WTC11 (cell line): ENCODE measurements around the gene COG5. TPM values are rescaled to one million over a fixed set of nuclear protein-coding genes. Genes with fewer than 3 reads are reported as not detected.

ENCODE experiments used
- ATAC-seq: fragments of 200-7000 bp; cut with Tn5 transposase; 2 replicates; pipeline ENCODE4 v1.10.0; 2021; ENCODE audit warnings: mild to moderate bottlenecking, moderate library complexity
- CTCF ChIA-PET: fragments of 300-600 bp; sonication (Branson Sonifier 250); formaldehyde crosslinking; loops from one replicate; lab custom pipeline; 2021; ENCODE audit warnings: antibody characterized with exemption; lab: Charles Lee
- POLR2A ChIA-PET: fragments of 350-600 bp; sonication (Branson Sonifier 250); formaldehyde crosslinking; loops from one replicate; lab custom pipeline; 2021; ENCODE audit warnings: antibody characterized with exemption; lab: Charles Lee
- DNase-seq: peaks from one replicate; pipeline ENCODE4 v3.0.0; 2021; ENCODE audit warnings: low spot score
- H3K27ac Mint-ChIP-seq: 2 replicates; pipeline ENCODE4 v1.8.0; 2021; ENCODE audit warnings: mixed read lengths
- H3K27me3 Mint-ChIP-seq: 2 replicates; pipeline ENCODE4 v1.8.0; 2021; ENCODE audit warnings: low read depth, mild to moderate bottlenecking, moderate library complexity, mixed read lengths
- H3K36me3 Mint-ChIP-seq: 2 replicates; pipeline ENCODE4 v1.8.0; 2021; ENCODE audit warnings: mixed read lengths
- H3K4me1 Mint-ChIP-seq: 2 replicates; pipeline ENCODE4 v1.8.0; 2022; ENCODE audit warnings: mixed read lengths
- H3K4me3 Mint-ChIP-seq: 2 replicates; pipeline ENCODE4 v1.8.0; 2021; ENCODE audit warnings: mild to moderate bottlenecking, moderate library complexity, mixed read lengths
- H3K9me3 Mint-ChIP-seq: 2 replicates; pipeline ENCODE4 v1.8.0; 2021; ENCODE audit warnings: mixed read lengths
- ARID4B ChIP-seq: sonication (generic); formaldehyde crosslinking; IDR thresholded peaks from 2 replicates; pipeline ENCODE4 v1.8.0; 2023; ENCODE audit warnings: missing genetic modification reagents, mild to moderate bottlenecking, borderline replicate concordance
- CREB1 ChIP-seq: sonication (generic); formaldehyde crosslinking; IDR thresholded peaks from 2 replicates; pipeline ENCODE4 v1.8.0; 2023; ENCODE audit warnings: mild to moderate bottlenecking, missing genetic modification reagents
- E2F1 ChIP-seq: sonication (generic); formaldehyde crosslinking; IDR thresholded peaks from 2 replicates; pipeline ENCODE4 v1.8.0; 2022; ENCODE audit warnings: mild to moderate bottlenecking, missing genetic modification reagents
- ELF4 ChIP-seq: sonication (generic); formaldehyde crosslinking; IDR thresholded peaks from 2 replicates; pipeline ENCODE4 v1.8.1; 2022; ENCODE audit warnings: low read depth, mild to moderate bottlenecking, moderate library complexity, missing genetic modification reagents
- JUN ChIP-seq: sonication (generic); formaldehyde crosslinking; IDR thresholded peaks from 2 replicates; pipeline ENCODE4 v1.8.0; 2023; ENCODE audit warnings: mild to moderate bottlenecking, missing genetic modification reagents
- NFE2L1 ChIP-seq: sonication (generic); formaldehyde crosslinking; IDR thresholded peaks from 2 replicates; pipeline ENCODE4 v1.8.1; 2023; ENCODE audit warnings: missing genetic modification reagents
- PRDM15 ChIP-seq: sonication (generic); formaldehyde crosslinking; IDR thresholded peaks from 2 replicates; pipeline ENCODE4 v1.8.0; 2022; ENCODE audit warnings: missing genetic modification reagents
- PRRX2 ChIP-seq: fragments of 250-450 bp; sonication (Bioruptor Pico); IDR thresholded peaks from 2 replicates; pipeline ENCODE4 v1.8.0; 2021; ENCODE audit warnings: mild to moderate bottlenecking
- SMAD3 ChIP-seq: sonication (generic); formaldehyde crosslinking; IDR thresholded peaks from 2 replicates; pipeline ENCODE4 v1.8.0; 2022; ENCODE audit warnings: missing genetic modification reagents, mild to moderate bottlenecking, borderline replicate concordance
- SOX15 ChIP-seq: fragments of 250-450 bp; sonication (Bioruptor Pico); IDR thresholded peaks from 2 replicates; pipeline ENCODE4 v1.9.0; 2021; ENCODE audit warnings: mild to moderate bottlenecking
- SP1 ChIP-seq: sonication (generic); formaldehyde crosslinking; conservative IDR thresholded peaks from 2 replicates; pipeline ENCODE4 v1.8.1; 2022; ENCODE audit warnings: missing genetic modification reagents
- TEAD1 ChIP-seq: sonication (generic); formaldehyde crosslinking; IDR thresholded peaks from 2 replicates; pipeline ENCODE4 v1.8.0; 2022; ENCODE audit warnings: mild to moderate bottlenecking, missing genetic modification reagents
- TEAD4 ChIP-seq: sonication (generic); formaldehyde crosslinking; IDR thresholded peaks from 2 replicates; pipeline ENCODE4 v1.8.0; 2022; ENCODE audit warnings: mild to moderate bottlenecking, missing genetic modification reagents
- TP53 ChIP-seq: sonication (generic); formaldehyde crosslinking; IDR thresholded peaks from 2 replicates; pipeline ENCODE4 v1.8.1; 2023; ENCODE audit warnings: mild to moderate bottlenecking, missing genetic modification reagents
- USF2 ChIP-seq: sonication (generic); formaldehyde crosslinking; IDR thresholded peaks from 2 replicates; pipeline ENCODE4 v1.8.1; 2023; ENCODE audit warnings: mild to moderate bottlenecking, missing genetic modification reagents, moderate library complexity
- ZNF121 ChIP-seq: sonication (generic); formaldehyde crosslinking; IDR thresholded peaks from 2 replicates; pipeline ENCODE4 v1.8.0; 2023; ENCODE audit warnings: missing genetic modification reagents
- ZNF317 ChIP-seq: sonication (generic); formaldehyde crosslinking; IDR thresholded peaks from 2 replicates; pipeline ENCODE4 v1.8.1; 2023; ENCODE audit warnings: low read depth, mild to moderate bottlenecking, moderate library complexity, missing genetic modification reagents, borderline replicate concordance
- ZNF416 ChIP-seq: fragments of 250-450 bp; sonication (Bioruptor Pico); IDR thresholded peaks from 2 replicates; pipeline ENCODE4 v1.9.0; 2021; ENCODE audit warnings: mild to moderate bottlenecking, inconsistent platforms
- total RNA-seq: library from RNA; stranded (reverse); gene quantifications from 3 replicates; pipeline ENCODE4 v1.2.3, GENCODE V29; 2021

COG5 gene
- total RNA-seq, 1 experiment from 2014 or later, result 23.8 TPM

DNA sequence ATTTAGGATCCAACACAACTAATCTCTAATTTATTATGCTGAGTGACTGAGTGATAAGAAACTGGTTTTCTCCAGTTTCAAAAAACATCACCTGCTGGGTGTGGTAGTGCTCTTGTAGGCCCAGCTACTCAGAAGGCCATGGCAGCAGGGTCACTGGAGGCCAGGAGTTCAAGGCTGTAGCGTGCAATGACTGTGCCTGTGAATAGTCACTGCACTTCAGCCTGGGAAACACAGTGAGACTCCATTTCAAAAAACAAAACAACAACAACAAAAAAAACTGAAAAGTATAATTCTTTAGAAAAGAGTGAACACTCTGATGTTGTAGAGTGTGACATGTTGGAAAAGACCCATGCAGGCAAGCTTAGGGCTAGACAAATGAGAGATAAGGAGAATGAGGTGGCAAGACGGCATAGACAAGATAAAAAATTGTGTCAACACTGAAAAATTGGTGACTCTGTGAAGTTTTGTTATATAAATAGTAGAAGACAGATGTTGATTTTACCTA lies 243.9 kb downstream of the COG5 start:
- no peak for DNase-seq
- H3K36me3 Mint-ChIP-seq, result no peaks in the 10 kb centered on the region
- H3K4me3 Mint-ChIP-seq, result no peak overlapping the region
- ChIA-PET POLR2A (no interaction called here), CTCF (no interaction called here)
- ATAC-seq, result no peak
- H3K27ac Mint-ChIP-seq, result no peak overlapping the region
- H3K9me3 Mint-ChIP-seq, result no peaks in the 10 kb centered on the region
- H3K4me1 Mint-ChIP-seq, result peaks cover 5% of the 10 kb centered on the region; the same call in 1 of the 2 replicates
- no peaks in the 10 kb centered on the region for H3K27me3 Mint-ChIP-seq
- TF ChIP-seq TEAD4 (CRISPR knock-in tag) (no peak), E2F1 (CRISPR knock-in tag) (no peak), ARID4B (CRISPR knock-in tag) (no peak), ELF4 (CRISPR knock-in tag) (no peak), ZNF317 (CRISPR knock-in tag) (no peak), TEAD1 (CRISPR knock-in tag) (no peak), USF2 (CRISPR knock-in tag) (no peak)

DNA sequence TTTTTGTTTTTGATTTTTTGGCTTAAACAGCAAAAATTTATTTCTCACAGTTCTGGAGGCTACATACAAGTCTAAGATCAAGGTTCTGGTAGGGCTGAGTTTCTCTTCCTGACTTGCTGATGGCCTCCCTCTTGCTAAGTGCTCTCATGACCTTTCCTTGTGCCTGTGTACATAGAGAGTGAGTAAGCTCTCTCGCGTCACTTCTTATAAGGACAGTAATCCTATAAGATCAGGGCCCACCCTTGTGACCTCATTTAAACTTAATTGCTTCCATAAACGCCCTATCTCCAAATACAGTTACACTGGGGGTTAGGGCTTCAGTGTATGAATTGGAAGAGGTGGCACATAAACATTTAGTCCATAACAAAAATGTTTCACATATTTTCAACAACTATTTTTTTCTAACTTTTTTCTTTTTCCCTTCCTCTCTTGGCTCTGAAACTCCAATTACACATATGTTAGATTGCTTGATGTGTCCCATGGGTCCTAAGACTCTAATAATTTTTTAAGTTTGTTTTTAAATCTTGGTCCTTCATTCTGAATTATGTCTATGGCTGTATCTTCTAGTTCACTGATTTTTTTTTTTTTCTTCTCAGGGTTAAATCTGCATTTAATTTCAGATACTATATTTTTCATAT lies 245.1 kb downstream of the COG5 start:
- H3K27me3 Mint-ChIP-seq, result no peaks in the 10 kb centered on the region
- H3K4me1 Mint-ChIP-seq, result peaks cover 5% of the 10 kb centered on the region; the same call in 1 of the 2 replicates
- no peak overlapping the region for H3K4me3 Mint-ChIP-seq
- CTCF ChIA-PET, result no interaction called here
- no peaks in the 10 kb centered on the region for H3K9me3 Mint-ChIP-seq
- H3K36me3 Mint-ChIP-seq, result no peaks in the 10 kb centered on the region
- POLR2A ChIA-PET, result no interaction called here
- ATAC-seq, result no peak
- no peak overlapping the region for H3K27ac Mint-ChIP-seq
- DNase-seq, result no peak
- no peak for TF ChIP-seq CREB1 (CRISPR knock-in tag)
- TF ChIP-seq NFE2L1 (CRISPR knock-in tag), result no peak
- TF ChIP-seq ZNF416, result no peak
- no peak for TF ChIP-seq JUN (CRISPR knock-in tag)
- TF ChIP-seq SMAD3 (CRISPR knock-in tag), result no peak
- no peak for TF ChIP-seq TP53 (CRISPR knock-in tag)
- TF ChIP-seq SOX15, result no peak
- TF ChIP-seq PRDM15 (CRISPR knock-in tag), result no peak
- no peak for TF ChIP-seq SP1 (CRISPR knock-in tag)
- TF ChIP-seq ZNF121, result no peak
- no peak for TF ChIP-seq ARID4B (CRISPR knock-in tag)
- no peak for TF ChIP-seq PRRX2 (CRISPR knock-in tag)
